GM19035 (cell line): ENCODE measurements around the gene UBAC2.

ENCODE experiments used
- ATAC-seq: cut with Tn5 transposase; IDR thresholded peaks from one replicate; pipeline ENCODE4 v1.9.1; 2021; ENCODE audit not compliant: unreplicated experiment

Gene UBAC2

DNA sequence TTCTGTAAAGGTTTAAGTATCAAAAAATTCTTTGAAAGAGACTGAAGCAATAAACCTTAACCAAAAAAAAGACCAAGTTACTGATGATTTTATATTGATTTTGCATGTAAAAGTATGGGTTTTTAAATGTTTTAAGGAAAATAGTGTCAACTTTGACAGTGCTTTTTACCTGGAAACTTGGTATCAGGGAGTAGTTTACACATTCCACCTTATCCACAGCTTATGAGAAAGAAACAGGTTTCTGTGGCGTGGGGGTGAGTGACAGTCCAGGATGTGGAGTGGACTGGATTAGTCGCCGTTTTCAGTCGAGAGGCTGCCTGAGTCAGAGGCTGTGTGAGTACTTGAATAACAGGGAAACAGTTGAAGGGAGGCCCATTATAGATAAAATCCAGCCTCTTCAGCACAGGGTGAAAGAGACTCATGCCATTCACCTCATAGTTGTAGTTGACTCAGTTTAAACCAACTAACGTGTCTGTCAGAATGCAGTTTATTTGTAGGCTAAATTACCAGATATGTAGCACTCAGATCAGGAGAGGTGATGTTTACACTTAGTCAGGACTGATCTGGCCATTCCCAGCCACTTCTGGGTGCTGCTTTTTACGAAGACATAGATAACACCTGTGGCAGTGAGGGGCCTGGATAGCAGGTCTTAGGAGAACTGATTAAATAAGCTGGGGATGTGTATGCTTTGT lies 107.1 kb downstream of the UBAC2 start:
- ATAC-seq = no peak

DNA sequence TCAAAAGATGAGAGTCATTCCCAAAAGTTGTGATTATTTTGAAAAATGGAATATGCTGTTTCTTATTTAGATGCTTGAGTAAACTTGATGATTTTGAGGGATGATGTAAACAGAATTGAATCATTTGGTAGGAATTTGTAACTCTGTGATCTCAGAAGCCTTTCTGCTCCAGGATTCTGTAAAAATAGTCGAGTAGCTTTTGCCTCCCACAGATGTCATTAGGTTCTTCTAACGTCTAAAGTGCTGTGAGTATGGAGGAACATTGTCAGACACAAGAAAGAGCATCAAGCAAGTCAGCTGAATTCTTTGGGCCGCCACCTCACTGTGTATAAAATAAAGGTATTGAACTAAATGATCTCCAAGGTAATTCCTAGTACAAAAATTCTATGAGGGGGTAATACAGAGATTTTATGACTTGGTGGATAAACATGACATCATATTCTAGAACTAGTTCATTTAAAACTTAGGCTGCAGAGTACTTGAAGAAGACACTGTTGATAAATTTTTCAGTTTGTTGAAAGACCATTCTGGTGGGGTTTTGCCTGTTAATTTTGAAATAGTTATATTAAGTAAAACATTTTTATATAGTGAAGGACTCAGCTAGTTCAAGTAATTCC lies 107.9 kb downstream of the UBAC2 start:
- ATAC-seq = no peak

DNA sequence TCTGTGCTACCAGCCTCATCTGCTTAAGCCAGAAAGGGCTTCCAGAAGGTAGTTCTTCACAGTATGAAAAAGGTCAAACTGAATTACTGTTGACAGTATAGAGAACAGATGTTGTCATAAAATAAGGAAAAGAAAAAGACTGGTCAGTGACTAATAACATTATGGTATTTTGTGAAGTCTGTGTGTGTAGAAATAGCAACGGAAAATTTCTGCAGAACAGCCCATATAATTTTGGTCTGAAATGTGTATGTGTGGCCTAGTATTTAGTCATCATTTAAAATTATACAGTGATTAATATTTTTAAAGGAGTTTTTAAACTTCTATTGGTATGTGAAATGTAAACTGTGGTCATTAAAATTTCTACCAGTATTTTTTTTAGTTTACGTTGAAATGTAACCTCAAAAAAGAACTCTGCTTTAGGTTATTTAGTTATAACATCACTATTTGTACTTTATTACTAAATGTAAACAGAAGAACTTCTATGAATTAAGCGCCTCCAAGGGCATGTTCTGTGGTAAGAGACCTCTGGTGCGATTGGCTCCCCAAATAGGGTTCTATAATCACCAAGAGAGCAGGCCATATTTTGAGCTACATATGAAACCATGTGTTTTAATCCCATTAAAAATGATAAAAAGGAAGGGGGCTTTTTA lies 109.9 kb downstream of the UBAC2 start:
- peak; percentile 47 for ATAC-seq

DNA sequence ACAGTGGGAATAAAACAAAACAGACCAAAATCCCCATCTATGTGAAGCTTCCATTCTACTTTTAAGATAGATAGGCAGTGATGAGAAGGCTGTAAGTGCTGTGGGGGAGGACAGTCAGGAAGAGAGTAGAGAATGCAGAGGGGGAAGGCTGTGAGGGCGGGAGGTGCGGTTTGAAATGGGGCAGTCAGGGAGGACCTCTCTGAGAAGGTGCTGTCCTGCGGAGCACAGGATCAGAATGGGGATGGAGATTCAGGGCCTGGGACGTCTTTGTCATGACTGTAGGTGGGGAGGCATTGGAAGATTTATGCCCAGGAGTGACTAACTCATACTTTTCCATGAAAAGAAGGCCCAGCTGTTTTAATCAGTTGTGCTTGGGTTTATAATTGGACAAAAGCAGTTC lies 110.5 kb downstream of the UBAC2 start:
- no peak for ATAC-seq

DNA sequence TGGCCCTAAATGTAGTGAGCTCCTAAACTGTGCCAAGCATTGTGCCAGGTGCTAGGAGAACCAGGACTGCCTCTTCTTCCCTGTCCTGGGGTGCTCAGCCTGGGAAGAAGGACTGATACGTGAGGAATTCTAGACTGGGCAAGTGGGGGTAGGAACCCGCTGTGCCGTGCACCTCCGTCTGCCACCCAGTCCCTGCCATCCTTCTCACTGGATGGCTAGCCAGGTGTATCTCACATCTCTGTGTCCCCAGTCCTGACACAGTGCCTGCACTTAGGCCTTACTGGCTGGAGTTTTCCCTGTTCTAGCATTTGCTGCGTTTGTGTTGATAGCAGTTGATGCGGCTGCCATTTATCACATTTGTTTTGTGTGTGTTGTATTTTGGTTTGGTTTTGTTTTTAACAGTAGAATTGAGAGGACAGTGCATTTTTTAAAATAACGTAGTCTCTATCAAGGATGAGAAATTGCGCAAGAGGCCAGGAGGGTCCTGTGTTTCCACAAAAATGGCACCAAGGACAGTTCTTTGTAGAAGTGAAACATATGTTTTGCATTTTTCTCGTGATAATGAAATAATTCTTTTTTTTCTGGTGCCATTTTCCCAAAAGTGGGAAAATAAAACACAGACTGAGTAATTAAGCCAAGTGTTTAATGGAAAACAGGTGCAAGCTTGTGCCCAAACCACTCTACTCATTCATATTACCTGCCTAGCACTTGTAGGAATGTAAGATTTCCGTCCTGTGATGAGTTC lies 111.3 kb downstream of the UBAC2 start:
- no peak for ATAC-seq

DNA sequence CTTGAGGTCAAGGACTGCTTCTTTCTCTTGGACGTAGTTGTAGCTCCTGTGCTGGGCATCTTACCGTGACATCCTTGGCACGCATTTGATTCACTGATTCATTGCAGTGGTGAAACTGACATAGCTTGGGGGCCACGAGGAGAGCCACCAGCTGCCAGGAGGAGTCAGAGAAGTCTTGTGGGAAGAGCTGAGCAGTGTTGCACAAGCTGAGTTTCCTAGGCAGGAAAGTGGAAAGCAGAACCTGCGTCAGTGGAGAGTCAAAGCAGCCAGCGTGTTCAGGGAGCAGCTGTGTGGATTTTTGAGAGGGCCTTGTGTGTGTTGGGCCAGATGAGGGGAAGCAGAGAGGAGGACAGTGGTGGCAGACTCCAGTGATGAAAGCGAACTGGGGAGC lies 111.8 kb downstream of the UBAC2 start:
- no peak for ATAC-seq

DNA sequence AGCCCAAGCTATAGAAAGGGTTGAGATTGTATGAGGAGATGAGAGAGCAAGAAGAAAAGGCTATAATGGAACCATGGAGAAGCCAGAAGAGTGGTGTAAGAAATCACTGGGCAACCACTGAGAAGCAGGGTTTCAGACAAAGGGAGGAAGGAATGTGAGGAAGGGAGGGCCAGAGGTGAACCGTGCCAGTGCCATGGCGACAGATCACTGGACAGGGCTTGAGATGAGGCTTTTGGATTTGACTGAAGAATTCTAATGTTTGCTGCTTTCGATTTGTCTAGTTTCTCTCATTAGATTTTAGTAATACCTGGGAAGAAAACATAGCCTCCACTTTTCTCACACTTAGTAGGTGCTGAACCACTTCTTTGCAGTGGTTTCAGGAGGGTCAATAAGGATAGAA lies 112.8 kb downstream of the UBAC2 start:
- no peak for ATAC-seq

DNA sequence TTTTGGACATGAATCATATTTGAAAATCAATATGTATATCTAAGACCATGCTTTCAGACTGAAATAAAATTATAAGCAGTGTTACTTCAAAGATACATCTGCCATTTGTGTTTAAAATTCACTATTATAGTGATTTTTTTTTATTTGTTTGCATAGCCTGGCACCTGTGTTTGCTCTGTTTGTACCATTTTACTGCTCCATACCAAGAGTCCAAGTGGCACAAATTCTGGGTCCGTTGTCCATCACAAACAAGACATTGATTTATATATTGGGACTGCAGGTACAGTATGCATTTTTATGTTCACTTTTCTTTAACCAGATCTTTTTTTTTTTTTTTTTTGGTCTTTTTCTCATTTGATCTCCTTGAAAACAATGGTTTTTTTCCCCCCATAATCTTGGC lies 113.3 kb downstream of the UBAC2 start:
- no peak for ATAC-seq

DNA sequence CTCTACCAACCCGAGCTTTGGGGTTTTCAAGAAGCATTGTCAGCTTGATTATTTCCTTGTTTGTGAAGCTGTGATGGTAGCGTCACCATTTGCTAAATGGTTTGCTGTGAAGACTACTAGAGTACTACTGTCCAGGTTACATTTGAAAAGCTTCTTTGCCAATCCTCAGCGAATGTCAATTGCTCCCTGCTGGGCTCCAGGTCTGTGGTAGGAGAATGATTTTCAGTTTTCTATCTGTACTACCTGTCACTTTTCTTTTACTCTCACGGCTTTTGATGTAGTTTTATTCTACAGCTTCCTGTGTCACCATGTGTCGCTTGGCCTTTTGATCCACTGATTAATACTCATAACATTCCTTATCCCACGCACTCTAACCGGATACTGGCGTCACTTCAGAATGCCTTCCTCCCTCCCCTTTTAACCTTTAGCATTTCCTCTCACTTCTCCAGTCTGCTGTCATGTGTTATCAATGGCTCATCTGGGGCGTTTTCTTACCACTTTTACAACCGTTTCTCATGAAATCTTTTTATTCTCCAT lies 114.1 kb downstream of the UBAC2 start:
- no peak for ATAC-seq

DNA sequence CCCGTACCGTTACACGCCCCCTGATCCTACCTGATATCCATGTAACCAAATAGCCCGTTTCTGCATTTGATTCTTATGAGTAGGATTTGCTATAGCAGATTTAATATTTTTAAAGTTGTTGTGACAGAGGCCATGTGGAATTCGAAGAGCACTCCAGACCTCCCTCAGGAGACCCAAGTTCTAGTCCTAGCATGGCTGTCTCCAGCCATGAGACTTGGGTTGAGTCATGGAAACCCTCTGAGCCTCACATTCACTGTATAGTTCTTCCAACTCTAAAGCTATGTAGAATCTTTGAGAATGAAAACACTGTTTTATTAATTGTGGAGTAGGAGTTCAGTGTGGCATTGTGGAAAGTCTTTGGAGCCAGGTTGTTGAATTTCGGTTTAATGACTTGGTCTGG lies 114.5 kb downstream of the UBAC2 start:
- no peak for ATAC-seq

DNA sequence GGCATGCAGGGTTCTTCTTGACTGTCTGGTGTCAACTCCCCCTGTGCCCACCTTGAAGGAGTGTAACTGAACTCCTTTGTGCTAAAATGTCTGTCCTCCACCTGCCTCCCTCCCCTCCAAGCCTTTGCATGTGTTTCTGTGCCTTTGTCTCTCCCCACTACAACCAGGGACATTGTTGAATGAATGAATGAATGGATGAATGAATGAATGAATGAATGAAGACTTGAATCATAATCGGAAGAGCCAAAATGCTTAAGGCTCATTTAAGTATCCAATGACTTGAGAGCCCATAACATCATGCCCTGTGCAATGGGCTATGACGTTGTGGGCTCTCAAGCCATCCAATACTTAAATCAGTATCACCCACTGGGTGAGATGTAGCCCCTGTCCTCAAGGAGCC lies 115.6 kb downstream of the UBAC2 start:
- no peak for ATAC-seq

DNA sequence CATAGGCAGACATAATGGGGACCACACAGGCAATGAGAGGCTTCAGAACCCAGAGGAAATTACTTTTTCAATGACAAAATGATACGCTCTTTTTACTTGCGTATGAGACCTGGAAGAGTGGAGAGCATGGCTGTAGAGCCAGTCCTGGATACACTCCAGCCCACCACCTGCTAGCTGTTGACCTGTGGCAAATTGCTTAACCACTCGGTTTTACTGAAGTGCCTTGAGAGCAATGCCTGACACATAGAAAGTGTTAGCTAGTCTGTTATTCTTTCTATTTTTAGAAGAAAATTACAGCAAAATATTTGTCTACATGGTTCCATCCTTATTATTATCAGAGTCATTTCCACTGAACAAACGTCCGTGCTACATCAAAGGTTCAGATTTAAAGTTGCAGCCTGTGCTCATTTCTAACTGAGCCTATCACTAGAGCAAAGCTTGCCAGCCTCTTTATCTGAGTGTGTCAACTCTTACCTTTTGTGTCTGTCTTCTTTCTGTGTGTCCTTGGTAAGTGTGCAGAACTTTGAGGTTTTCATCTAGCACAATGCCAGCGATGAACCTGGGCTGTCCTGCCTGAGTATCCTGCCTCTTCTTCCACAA lies 116.1 kb downstream of the UBAC2 start:
- ATAC-seq = no peak

DNA sequence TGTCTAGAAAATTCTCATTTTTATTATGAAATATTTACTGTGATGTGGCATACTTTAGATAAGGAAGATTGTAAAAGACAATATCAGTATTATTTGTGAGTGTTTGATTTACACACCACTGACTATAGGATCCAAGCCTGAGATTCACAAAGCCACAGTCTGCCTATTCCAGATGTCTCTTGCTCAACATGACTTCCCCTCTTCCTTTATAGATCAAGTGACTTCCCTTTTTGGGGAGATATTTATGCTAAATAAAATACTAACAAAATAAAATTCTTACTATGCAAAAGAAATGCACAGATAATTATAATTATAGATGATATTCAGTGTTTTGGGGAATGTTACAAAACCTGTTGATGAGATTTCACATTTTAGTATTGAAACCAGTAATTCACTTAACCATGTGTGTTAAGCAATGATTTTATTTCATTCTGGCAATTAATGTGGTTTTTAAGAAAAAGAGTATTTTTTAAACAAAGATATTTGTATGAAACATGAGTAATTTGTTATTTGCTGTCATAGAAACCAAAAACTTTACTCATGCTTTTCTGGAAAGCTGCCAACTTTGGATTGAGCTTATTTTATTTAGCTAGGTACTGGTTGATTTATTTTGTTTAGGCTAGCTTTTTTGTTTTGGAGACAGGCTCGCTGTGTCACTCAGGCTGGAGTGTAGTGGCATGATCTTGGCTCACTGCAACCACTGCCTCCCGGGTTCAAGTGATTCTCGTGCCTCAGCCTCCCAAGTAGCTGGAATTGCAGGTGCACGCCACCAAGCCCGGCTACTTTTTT lies 120.2 kb downstream of the UBAC2 start:
- ATAC-seq = no peak

DNA sequence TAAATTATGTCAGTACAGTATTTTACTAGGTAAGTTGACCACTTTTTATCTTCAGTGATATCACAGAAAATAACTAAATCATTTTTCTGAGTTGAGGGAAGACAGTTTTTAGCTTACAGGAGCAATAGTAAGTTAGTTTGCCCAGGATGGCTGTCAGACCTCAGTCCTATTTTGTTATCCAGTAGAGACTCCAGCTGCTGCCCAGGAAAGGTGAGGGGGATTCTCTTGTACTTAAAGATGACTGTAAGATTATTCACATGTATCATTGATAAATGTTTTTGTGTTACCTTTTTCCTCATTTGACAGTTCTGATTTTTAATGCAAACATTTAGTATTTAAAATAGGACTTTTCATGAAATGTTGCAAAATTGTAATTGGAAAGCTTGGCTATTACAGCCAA lies 121.1 kb downstream of the UBAC2 start:
- no peak for ATAC-seq

DNA sequence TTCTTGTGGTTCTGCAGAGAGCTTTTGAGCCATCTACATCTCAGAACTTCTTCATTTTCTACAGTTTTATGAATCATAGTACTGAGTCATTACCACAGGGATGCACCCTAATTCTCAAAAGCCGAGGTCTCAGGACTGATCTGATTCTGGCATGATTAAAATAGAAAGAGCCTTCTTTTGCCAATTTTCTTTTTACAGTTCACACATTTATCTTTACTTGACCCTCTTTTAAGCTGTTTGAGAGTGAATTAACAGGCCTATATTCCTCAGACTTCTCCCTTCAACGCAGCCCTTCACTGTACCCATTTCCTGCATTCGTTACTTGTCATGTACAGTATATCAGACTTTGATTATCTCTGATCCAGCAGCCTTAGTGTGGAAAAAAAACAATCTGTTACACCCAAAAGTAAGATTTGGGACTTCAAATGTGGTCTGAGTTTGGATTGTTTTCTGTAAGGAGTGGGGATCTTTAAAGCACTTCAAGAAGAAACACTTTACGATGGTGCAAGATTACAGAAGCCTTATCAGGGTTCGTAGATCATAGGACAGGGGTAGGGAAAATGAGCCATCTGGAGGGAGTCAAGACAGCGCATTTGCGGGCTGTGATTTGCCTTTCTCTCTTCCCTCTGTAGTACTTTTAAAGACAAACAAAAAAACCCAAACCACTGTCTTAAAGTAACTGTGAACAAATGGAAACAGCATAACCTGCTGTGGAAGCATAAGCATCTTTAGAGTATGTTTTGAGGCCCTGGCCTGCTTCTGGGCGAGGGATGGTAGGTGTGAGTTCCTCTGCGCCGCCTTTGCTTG lies 121.8 kb downstream of the UBAC2 start:
- ATAC-seq = peak; percentile 91

DNA sequence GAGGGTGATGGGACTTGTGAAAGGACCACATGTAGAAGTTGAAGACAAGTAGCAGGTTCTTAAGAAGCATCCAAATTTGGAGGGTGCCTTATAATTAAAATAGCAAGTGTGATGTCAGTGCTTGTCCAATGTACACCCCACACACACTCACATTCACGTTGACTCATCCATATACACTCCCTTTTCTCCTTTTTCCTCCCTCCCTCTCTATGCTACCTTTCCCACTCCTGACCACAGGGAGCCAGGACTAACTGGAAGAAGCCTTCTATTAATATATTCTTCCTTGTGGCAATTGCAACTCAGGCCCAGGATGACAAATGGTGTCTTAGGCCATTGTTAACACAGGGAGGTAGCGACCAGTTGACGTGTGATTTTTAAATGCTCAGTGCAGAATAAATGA lies 122.8 kb downstream of the UBAC2 start:
- no peak for ATAC-seq

DNA sequence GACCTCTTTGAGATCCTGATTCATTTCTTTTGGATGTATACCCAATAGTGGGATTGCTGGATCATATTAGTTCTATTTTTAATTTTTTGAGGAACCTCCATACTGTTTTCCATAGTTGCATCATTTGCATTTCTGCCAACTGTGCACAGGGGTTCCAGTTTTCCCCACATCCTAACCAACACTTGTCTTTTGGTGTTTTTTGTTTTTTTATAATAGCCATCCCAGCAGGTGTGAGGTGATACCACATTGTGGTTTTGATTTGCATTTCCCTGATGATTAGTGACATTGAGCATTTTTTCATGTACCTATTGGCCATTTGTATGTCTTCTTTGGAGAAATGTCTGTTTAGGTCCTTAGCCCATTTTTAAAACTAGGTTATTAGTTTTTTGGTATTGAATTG lies 125.4 kb downstream of the UBAC2 start:
- no peak for ATAC-seq

DNA sequence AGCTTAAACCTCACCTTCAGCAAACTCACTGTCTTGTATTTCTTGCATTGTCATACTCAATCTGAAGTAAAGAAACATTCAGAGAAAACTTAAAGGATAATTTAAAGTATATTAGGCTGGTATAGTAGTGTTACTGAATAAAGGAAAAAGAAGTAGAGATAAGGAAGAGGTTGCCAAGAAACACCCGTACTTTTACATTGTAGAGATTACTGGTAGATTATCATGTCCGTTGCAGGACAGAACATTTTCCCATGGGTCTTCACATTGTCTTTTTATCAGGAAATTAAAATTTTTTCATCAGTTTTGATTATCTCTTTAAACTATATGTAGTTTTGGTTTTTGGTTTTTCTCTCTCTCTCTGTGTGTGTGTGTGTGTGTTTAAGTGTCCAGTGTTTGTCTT lies 126.5 kb downstream of the UBAC2 start:
- no peak for ATAC-seq

DNA sequence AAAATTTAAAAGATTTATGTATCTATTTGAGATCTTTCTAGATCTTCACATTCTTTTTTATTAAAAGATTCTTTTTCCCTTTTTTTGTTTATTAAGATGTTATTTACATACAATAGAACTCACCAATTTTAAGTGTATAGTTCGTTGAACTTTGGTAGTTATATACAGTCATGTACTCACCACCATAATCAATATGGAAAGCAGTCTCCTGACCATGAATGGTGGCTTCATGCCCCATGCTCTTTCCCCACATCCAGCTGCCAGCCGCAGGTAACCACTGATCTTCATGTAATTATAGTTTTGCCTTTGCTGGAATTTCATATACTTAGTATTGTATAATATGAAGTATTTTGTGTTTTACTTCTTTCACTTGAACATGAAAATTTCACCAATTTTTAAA lies 127.1 kb downstream of the UBAC2 start:
- no peak for ATAC-seq

DNA sequence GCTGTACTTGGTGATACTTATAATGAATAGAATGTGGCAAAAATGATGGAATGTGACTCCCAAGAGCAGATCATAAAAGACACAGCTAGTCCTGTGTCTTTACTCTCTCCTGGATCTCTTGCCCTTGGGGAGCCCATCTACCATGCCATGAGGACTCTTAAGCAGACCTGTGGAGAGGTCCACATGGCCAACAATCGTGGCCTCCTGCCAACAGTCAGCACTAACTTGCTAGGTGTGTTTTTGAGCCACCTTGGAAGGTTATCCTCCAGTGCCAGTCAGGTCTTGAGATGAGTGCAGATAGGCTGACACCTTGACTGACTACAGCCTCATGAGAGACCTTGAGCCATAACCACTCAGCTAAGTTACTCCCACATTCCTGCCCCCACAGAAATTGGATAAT lies 128.8 kb downstream of the UBAC2 start:
- ATAC-seq = no peak
